D721Med (cell line): ENCODE results near the gene DRICH1.
"Not testable (repeated sequence)": the region's sequence is repeated elsewhere in the genome, so short reads cannot be mapped to it uniquely, and the experiment has no call there.

Source experiments
- DNase-seq: peaks from one replicate; pipeline ENCODE4 v3.0.0; 2011; ENCODE audit warnings: low spot score; ENCODE audit not compliant: insufficient read length
- FAIRE-seq: peaks from 2 replicates; lab custom pipeline; 2011; peaks lifted over from hg19 to GRCh38; lab: Jason Lieb, UNC
- CTCF ChIP-seq: IDR thresholded peaks from 2 replicates; pipeline ENCODE4 v1.5.1; 2012; ENCODE audit warnings: mild to moderate bottlenecking, control low read depth; ENCODE audit not compliant: insufficient read depth; ENCODE audit errors: missing control alignments

The DRICH1 gene

GRCh38 chr22:23579870-23580575 lies 52.1 kb downstream of the DRICH1 start, which contains the start of gene IGLL1:
TSS of gene IGLL1 (minus strand) at chr22:23580290. CDS start at chr22:23580190, 100 bp downstream.
- no peak for TF ChIP-seq CTCF
- no peak for DNase-seq
- FAIRE-seq, result no peak

GRCh38 chr22:23579280-23579679 lies 52.8 kb downstream of the DRICH1 start:
- DNase-seq (no peak), FAIRE-seq (no peak)
- no peak for TF ChIP-seq CTCF

- no peak for FAIRE-seq
- no peak for TF ChIP-seq CTCF
- no peak for DNase-seq
Observed at GRCh38 chr22:23578306-23578705, 53.8 kb downstream of the DRICH1 start.

- DNase-seq (no peak), FAIRE-seq (no peak)
- TF ChIP-seq CTCF, result no peak
Observed at GRCh38 chr22:23576681-23577080, 55.4 kb downstream of the DRICH1 start.

- FAIRE-seq (no peak), DNase-seq (no peak)
- no peak for TF ChIP-seq CTCF
Observed at GRCh38 chr22:23575601-23576000, 56.5 kb downstream of the DRICH1 start.

GRCh38 chr22:23574877-23575276 lies 57.2 kb downstream of the DRICH1 start:
- DNase-seq (no peak), FAIRE-seq (no peak)
- TF ChIP-seq CTCF, result no peak

- no peak for DNase-seq
- FAIRE-seq, result no peak
- no peak for TF ChIP-seq CTCF
Observed at GRCh38 chr22:23574371-23574811, 57.7 kb downstream of the DRICH1 start.

GRCh38 chr22:23573701-23574235 lies 58.4 kb downstream of the DRICH1 start:
- not testable (repeated sequence) for DNase-seq, FAIRE-seq

- not testable (repeated sequence) for FAIRE-seq
Observed at GRCh38 chr22:23573106-23573505, 59.0 kb downstream of the DRICH1 start.

More at GRCh38 chr22:23573106-23573505, 59.0 kb downstream of the DRICH1 start:
- DNase-seq, result not testable (repeated sequence)
